ENCODE data around the gene KRTAP5-11. TPM values are rescaled to one million over a fixed set of nuclear protein-coding genes. Genes with fewer than 3 reads are reported as not detected.
"Not testable (repeated sequence)": the region's sequence is repeated elsewhere in the genome, so short reads cannot be mapped to it uniquely, and the experiment has no call there.

The KRTAP5-11 gene
- total RNA-seq, 1 experiment from 2014 or later, result not detected

- DNase-seq (ENCODE audit: extremely low read depth, low read depth), result no peak
These were observed 23.7 kb downstream of the KRTAP5-11 start for GRCh38 chr11:71558996-71559395.

- no peak for DNase-seq (ENCODE audit: extremely low read depth, low read depth)
These were observed 25.4 kb downstream of the KRTAP5-11 start for GRCh38 chr11:71557257-71557656.

GRCh38 chr11:71556018-71556417 is 26.7 kb downstream of the KRTAP5-11 start:
- no peak for DNase-seq (ENCODE audit: extremely low read depth, low read depth)

GRCh38 chr11:71555508-71555907 is 27.2 kb downstream of the KRTAP5-11 start:
- no peak for DNase-seq (ENCODE audit: extremely low read depth, low read depth)

- DNase-seq (ENCODE audit: extremely low read depth, low read depth), result no peak
These were observed 27.7 kb downstream of the KRTAP5-11 start for GRCh38 chr11:71554996-71555395.

GRCh38 chr11:71551711-71552110 is 31.0 kb downstream of the KRTAP5-11 start:
- DNase-seq (ENCODE audit: extremely low read depth, low read depth), result no peak

GRCh38 chr11:71548716-71549151 is 33.9 kb downstream of the KRTAP5-11 start:
- no peak for DNase-seq (ENCODE audit: extremely low read depth, low read depth)

- DNase-seq (ENCODE audit: extremely low read depth, low read depth), result no peak
These were observed 34.6 kb downstream of the KRTAP5-11 start, which contains the start of gene KRTAP5-9 for GRCh38 chr11:71548120-71548519. TSS of gene KRTAP5-9 (plus strand) at chr11:71548420. CDS start at chr11:71548658, 238 bp downstream.

GRCh38 chr11:71545405-71545966 is 37.2 kb downstream of the KRTAP5-11 start:
- no peak for DNase-seq (ENCODE audit: extremely low read depth, low read depth)

- DNase-seq (ENCODE audit: extremely low read depth, low read depth), result no peak
These were observed 38.0 kb downstream of the KRTAP5-11 start for GRCh38 chr11:71544525-71545214.

- no peak for DNase-seq (ENCODE audit: extremely low read depth, low read depth)
These were observed 38.8 kb downstream of the KRTAP5-11 start for GRCh38 chr11:71543866-71544265.

GRCh38 chr11:71542879-71543777 is 39.5 kb downstream of the KRTAP5-11 start:
- DNase-seq (ENCODE audit: extremely low read depth, low read depth), result no peak

- DNase-seq (ENCODE audit: extremely low read depth, low read depth), result no peak
These were observed 40.3 kb downstream of the KRTAP5-11 start for GRCh38 chr11:71542382-71542781.

GRCh38 chr11:71540521-71541304 is 42.0 kb downstream of the KRTAP5-11 start:
- not testable (repeated sequence) for DNase-seq (ENCODE audit: extremely low read depth, low read depth)

- not testable (repeated sequence) for DNase-seq (ENCODE audit: extremely low read depth, low read depth)
These were observed 42.7 kb downstream of the KRTAP5-11 start for GRCh38 chr11:71539971-71540370.

GRCh38 chr11:71539017-71539416 is 43.7 kb downstream of the KRTAP5-11 start:
- no peak for DNase-seq (ENCODE audit: extremely low read depth, low read depth)

GRCh38 chr11:71538666-71538990 is 44.0 kb downstream of the KRTAP5-11 start:
- DNase-seq (ENCODE audit: extremely low read depth, low read depth), result no peak

GRCh38 chr11:71537977-71538665 is 44.6 kb downstream of the KRTAP5-11 start, which contains the start of gene KRTAP5-8:
TSS of gene KRTAP5-8 (plus strand) at chr11:71538025. CDS start at chr11:71538056, 31 bp downstream.
- not testable (repeated sequence) for DNase-seq (ENCODE audit: extremely low read depth, low read depth)

GRCh38 chr11:71537537-71537936 is 45.1 kb downstream of the KRTAP5-11 start:
- DNase-seq (ENCODE audit: extremely low read depth, low read depth), result no peak

GRCh38 chr11:71535825-71536224 is 46.9 kb downstream of the KRTAP5-11 start:
- DNase-seq (ENCODE audit: extremely low read depth, low read depth), result no peak

All from NCI-H460 (cell line).